Fibroblast of villous mesenchyme (primary cell): Measurements from ENCODE around the gene TNIP1. TPM values are rescaled to one million over a fixed set of nuclear protein-coding genes. Genes with fewer than 3 reads are reported as not detected.

Source experiments
- DNase-seq: peaks from one replicate; pipeline ENCODE4 v3.0.0-alpha.2; 2010; ENCODE audit warnings: low read depth
- H3K4me3 ChIP-seq: 2 replicates; pipeline ENCODE4 v1.5.1; 2011; ENCODE audit warnings: low read depth, mild to moderate bottlenecking, low read length
- total RNA-seq: library from RNA; depleted of rRNA; stranded (reverse); fragments of >200 nt; gene quantifications from 2 replicates; pipeline ENCODE4 v1.2.3, GENCODE V29; 2012
- TF ChIP-seq, protein P1 (sequence below): IDR thresholded peaks from 2 replicates; pipeline ENCODE4 v1.5.1; 2012; ENCODE audit warnings: low read depth, mild to moderate bottlenecking, low read length; ENCODE audit not compliant: insufficient read depth

TNIP1 gene
- total RNA-seq, 1 donor = 108 TPM

DNA sequence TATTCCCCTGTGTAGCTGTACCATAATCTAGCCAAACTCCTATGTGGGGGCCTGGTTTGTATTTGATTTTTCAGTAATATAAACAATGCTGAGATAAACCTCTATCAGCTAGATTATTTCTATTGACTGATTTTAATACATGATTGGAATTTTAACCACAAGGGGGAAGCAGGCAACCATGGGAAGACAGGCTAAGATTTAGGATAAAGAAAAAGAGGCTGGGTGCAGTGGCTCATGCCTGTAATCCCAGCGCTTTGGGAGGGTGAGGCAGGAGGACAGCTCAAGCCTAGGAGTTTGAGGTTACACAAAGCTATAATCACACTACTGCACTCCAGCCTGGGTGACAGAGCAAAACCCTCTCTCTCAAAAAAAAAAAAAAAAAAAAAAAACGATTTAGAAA, 78.6 kb downstream of the TNIP1 start:
- peak; percentile 64 for DNase-seq
- no peak overlapping the region for H3K4me3 ChIP-seq
- TF ChIP-seq, protein P1, sequence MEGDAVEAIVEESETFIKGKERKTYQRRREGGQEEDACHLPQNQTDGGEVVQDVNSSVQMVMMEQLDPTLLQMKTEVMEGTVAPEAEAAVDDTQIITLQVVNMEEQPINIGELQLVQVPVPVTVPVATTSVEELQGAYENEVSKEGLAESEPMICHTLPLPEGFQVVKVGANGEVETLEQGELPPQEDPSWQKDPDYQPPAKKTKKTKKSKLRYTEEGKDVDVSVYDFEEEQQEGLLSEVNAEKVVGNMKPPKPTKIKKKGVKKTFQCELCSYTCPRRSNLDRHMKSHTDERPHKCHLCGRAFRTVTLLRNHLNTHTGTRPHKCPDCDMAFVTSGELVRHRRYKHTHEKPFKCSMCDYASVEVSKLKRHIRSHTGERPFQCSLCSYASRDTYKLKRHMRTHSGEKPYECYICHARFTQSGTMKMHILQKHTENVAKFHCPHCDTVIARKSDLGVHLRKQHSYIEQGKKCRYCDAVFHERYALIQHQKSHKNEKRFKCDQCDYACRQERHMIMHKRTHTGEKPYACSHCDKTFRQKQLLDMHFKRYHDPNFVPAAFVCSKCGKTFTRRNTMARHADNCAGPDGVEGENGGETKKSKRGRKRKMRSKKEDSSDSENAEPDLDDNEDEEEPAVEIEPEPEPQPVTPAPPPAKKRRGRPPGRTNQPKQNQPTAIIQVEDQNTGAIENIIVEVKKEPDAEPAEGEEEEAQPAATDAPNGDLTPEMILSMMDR = peak; percentile 54

DNA sequence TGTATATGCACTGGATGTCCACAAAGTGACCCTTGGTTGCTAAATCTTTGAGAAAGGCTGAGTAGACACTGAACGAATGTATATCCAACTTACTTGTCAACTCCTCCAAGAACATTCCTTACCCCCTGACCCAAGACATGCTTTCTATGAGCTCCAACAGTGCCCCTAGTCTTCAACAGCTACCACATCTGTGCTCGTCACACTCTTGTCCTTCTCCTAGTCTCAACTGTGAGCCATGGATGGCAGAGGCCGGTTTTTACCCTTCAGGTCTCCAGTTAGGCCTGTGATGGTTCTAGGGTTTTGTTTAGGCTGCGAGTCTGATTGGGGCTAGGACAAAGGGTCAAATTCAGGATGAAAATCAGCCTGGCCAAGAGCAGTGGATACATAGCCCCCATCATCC, 79.4 kb downstream of the TNIP1 start:
- DNase-seq = no peak
- TF ChIP-seq, protein P1 = no peak

DNA sequence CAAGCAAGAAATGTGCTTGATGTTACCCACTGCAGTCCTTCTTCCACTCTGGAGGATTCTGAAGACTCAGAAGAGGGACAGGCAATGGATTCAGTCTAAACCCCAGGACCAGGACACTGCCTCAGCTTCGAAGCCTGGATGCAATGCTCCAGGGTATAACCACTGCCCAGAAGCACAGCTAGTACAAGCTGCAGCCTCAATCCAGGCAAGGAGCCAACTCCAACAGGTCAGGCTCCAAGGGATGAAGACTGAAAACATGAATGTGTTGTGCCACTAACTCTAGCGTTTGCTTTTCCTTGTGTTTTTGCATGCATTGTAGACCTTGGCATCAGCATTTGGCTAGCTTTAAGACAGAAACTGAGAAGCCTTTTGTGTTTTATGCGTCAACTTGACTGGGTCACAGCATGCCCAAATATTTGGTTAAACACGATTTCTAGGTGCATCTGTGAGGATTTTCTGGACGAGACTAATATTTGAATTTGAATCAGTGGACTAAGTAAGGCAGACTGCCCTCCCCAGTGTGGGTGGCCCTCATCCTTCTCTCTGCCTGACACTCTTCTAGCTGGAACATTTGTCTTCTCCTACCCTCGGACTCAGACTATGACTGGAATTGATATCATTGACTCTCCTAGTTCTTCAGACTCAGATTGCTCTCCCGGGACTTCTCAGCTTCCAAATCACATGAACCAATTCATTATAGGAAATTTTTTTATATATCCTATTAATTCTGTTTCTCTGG, 81.0 kb downstream of the TNIP1 start:
- DNase-seq = no peak
- TF ChIP-seq, protein P1 = no peak

More for the DNA sequence above, 79.4 kb downstream of the TNIP1 start:
- no peak overlapping the region for H3K4me3 ChIP-seq

DNA sequence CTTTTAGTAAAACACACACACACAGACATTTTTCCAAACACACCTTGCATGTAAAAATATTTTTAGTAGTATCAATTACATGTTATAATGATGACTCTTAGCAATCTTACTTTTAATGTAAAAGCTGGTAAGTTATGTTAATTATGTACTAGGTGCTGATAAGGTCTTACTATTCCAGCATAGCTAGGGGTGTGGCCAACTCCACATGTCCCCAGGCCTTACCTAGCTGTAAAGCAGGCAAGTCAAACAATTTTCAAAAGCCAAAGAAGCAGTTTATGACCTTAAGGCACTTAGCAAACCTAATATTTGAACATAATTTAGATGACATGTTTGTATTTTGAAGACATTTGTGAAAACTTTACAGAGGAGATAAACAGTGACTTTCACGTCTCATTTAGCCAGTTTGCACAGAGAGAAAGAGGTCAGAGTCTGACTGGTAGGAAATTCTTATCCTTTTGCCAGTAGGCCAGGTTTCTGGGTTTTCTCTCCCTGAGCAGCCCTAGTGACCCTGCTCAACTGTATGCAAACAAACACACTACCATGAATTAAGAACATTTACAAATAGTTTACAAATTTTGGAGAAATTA, 86.9 kb downstream of the TNIP1 start:
- H3K4me3 ChIP-seq = no peak overlapping the region
- DNase-seq = no peak
- TF ChIP-seq, protein P1 = no peak

More for the DNA sequence above, 81.0 kb downstream of the TNIP1 start:
- no peak overlapping the region for H3K4me3 ChIP-seq

DNA sequence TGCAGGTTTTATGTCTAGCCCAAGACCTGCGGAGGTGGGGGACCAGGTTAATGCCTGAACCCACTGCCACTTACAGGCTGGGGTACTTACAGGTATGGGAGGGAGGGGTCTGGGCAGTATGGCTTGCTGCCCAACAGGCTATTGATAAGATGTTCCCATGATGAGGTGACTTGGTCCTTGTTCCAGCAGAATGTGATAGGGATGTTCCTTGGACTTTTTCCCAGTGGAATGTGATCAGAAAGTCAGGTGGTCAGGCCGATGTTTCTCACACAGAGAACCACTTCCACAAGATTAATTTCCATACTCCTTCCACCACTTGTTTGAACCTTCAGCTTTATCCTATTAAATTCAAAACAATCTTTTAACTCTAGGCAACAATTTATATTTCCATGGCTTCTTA, 87.4 kb downstream of the TNIP1 start:
- H3K4me3 ChIP-seq = no peak overlapping the region
- TF ChIP-seq, protein P1 = no peak
- no peak for DNase-seq

DNA sequence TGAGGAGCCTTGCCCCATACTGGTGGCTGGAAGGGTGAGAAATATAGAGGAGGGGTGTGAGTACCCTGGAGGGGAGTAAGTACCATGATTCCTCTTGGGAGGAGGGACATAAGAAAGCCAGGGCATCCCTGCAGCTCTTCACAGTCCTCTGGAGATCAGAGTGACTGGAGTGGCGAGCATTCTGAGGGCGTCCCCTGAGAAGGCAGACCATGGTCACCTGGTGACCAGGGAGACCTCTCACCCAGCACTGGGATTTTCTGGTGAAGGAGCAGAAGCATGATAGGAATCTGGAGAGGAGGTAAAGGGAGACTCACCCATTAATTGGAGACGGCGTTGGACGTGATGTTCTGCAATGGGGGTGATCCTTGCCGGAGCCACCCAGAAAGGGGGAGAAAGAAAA, 88.1 kb downstream of the TNIP1 start:
- DNase-seq = no peak
- TF ChIP-seq, protein P1 = no peak
- no peak overlapping the region for H3K4me3 ChIP-seq

DNA sequence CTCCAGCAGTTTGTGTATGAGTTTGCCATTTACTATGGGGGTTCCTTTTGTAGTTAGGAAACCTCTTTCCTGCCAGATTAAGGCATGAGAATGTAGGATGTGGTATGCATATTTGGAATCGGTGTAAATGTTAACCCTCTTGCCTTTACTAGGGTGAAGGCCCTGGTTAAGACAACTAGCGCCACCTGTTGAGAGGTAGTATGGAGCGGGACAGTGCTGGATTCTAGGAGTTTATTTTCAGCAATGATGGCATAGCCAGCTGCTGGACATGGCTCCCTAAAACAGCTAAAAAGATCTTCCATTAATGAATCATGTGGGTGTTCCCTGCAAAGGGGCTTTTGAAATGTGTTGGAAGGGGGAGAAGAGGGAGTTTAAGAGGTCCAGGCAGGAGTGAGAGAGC, 91.1 kb downstream of the TNIP1 start:
- DNase-seq = no peak
- H3K4me3 ChIP-seq = no peak overlapping the region
- TF ChIP-seq, protein P1 = peak; percentile 24
